ENCODE results near the gene CABLES2.

- TF ChIP-seq, protein P1, sequence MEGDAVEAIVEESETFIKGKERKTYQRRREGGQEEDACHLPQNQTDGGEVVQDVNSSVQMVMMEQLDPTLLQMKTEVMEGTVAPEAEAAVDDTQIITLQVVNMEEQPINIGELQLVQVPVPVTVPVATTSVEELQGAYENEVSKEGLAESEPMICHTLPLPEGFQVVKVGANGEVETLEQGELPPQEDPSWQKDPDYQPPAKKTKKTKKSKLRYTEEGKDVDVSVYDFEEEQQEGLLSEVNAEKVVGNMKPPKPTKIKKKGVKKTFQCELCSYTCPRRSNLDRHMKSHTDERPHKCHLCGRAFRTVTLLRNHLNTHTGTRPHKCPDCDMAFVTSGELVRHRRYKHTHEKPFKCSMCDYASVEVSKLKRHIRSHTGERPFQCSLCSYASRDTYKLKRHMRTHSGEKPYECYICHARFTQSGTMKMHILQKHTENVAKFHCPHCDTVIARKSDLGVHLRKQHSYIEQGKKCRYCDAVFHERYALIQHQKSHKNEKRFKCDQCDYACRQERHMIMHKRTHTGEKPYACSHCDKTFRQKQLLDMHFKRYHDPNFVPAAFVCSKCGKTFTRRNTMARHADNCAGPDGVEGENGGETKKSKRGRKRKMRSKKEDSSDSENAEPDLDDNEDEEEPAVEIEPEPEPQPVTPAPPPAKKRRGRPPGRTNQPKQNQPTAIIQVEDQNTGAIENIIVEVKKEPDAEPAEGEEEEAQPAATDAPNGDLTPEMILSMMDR (conservative IDR thresholded peaks at IDR 0.05; ENCODE audit: low read length), result no peak
- TF ChIP-seq EZH2phosphoT487 (IDR thresholded peaks at IDR 0.05; ENCODE audit: borderline replicate concordance, low read depth, low read length), result no peak
These were observed 25.2 kb downstream of the CABLES2 start for GRCh38 chr20:62381842-62382241.

Data from OCI-LY7 (cell line).